H1 (cell line): ENCODE measurements around the gene NR3C2. TPM values are rescaled to one million over a fixed set of nuclear protein-coding genes. Genes with fewer than 3 reads are reported as not detected.

ENCODE experiments used
- CTCF ChIA-PET: fragments of 300-600 bp; sonication (Branson Sonifier 250); formaldehyde crosslinking; loops from one replicate; lab custom pipeline; 2021; ENCODE audit not compliant: partially characterized antibody; lab: Charles Lee
- POLR2A ChIA-PET: fragments of 300-600 bp; sonication (Branson Sonifier 250); formaldehyde crosslinking; loops from one replicate; lab custom pipeline; 2021; ENCODE audit warnings: inconsistent platforms; ENCODE audit not compliant: partially characterized antibody; lab: Charles Lee
- DNase-seq, 2 experiments: peaks; one replicate each; pipeline versions ENCODE4 v3.0.0 to v3.0.0-alpha.2; 2010 to 2022; ENCODE audit warnings: low spot score in 2 of 2, low read depth in 1 of 2, mixed read lengths in 1 of 2
- FAIRE-seq: peaks from 2 replicates; lab custom pipeline; 2011; peaks lifted over from hg19 to GRCh38; lab: Jason Lieb, UNC
- H2AFZ ChIP-seq: 2 replicates; pipeline ENCODE4 v1.8.1; 2012; ENCODE audit warnings: low read length, inconsistent platforms
- H2AK5ac ChIP-seq: 2 replicates; pipeline ENCODE4 v1.6.1; 2013; ENCODE audit warnings: low read depth, low read length
- H2BK120ac ChIP-seq: replicated peaks from 2 replicates; pipeline ENCODE3; 2013; ENCODE audit warnings: low read depth, low read length, inconsistent platforms
- H2BK12ac ChIP-seq: 2 replicates; pipeline ENCODE4 v1.6.1; 2013; ENCODE audit warnings: low read depth, low read length
- H2BK15ac ChIP-seq: 2 replicates; pipeline ENCODE4 v1.6.1; 2013; ENCODE audit warnings: low read length
- H2BK20ac ChIP-seq: 2 replicates; pipeline ENCODE4 v1.6.1; 2013; ENCODE audit warnings: low read length
- H2BK5ac ChIP-seq: 2 replicates; pipeline ENCODE4 v1.6.1; 2013; ENCODE audit warnings: low read depth, low read length
- H3K14ac ChIP-seq: 2 replicates; pipeline ENCODE4 v1.6.1; 2013; ENCODE audit warnings: inconsistent platforms; ENCODE audit not compliant: insufficient read length
- H3K18ac ChIP-seq: 2 replicates; pipeline ENCODE4 v1.6.1; 2013; ENCODE audit warnings: low read length; ENCODE audit errors: extremely low read depth
- H3K23ac ChIP-seq: 2 replicates; pipeline ENCODE4 v1.6.1; 2013; ENCODE audit warnings: inconsistent platforms; ENCODE audit not compliant: insufficient read length
- H3K23me2 ChIP-seq: 2 replicates; pipeline ENCODE4 v1.6.1; 2013; ENCODE audit warnings: low read depth, low read length
- H3K27ac ChIP-seq: 2 replicates; pipeline ENCODE4 v1.6.1; 2011; ENCODE audit warnings: low read depth, low read length, inconsistent platforms
- H3K27me3 ChIP-seq, 4 experiments: replicated peaks in 1 of 4; 1 replicate in 1 of 4; 2 replicates in 3 of 4; pipeline versions ENCODE4 v1.6.1 to v1.8.1; 2011 to 2013; ENCODE audit warnings: low read length in 3 of 4, mild to moderate bottlenecking in 3 of 4, inconsistent platforms in 2 of 4, mixed read lengths in 2 of 4, moderate library complexity in 1 of 4; ENCODE audit not compliant: control insufficient read depth in 3 of 4, insufficient read depth in 3 of 4; ENCODE audit errors: extremely low read depth in 1 of 4
- H3K36me3 ChIP-seq, 4 experiments: 2 replicates each; pipeline versions ENCODE4 v1.6.1 to v1.8.1; 2011 to 2013; ENCODE audit warnings: mild to moderate bottlenecking in 4 of 4, low read length in 3 of 4, moderate library complexity in 2 of 4, control low read depth in 1 of 4, inconsistent platforms in 1 of 4; ENCODE audit not compliant: insufficient read depth in 4 of 4, control insufficient read depth in 2 of 4
- H3K4ac ChIP-seq: replicated peaks from 2 replicates; pipeline ENCODE3; 2013; ENCODE audit warnings: low read length, low read depth, mixed read lengths, inconsistent platforms; ENCODE audit not compliant: insufficient read length
- H3K4me1 ChIP-seq, 4 experiments: replicated peaks in 1 of 4; 1 replicate in 1 of 4; 2 replicates in 3 of 4; pipeline versions ENCODE4 v1.6.1 to v1.8.1; 2011 to 2013; ENCODE audit warnings: low read length in 3 of 4, inconsistent platforms in 2 of 4, mixed read lengths in 1 of 4; ENCODE audit not compliant: insufficient read depth in 4 of 4, control insufficient read depth in 3 of 4
- H3K4me2 ChIP-seq, 2 experiments: 2 replicates each; pipeline versions ENCODE4 v1.6.1 to v1.8.1; 2011 to 2013; ENCODE audit warnings: low read depth in 2 of 2, low read length in 2 of 2, control low read depth in 1 of 2, inconsistent platforms in 1 of 2, mild to moderate bottlenecking in 1 of 2; ENCODE audit not compliant: insufficient read depth in 1 of 2
- H3K4me3 ChIP-seq, 4 experiments: fragments of 200-600, 300-600 bp in 1 of 4; sonication (generic), shearing (Covaris generic), sonication (Bioruptor Twin) in 1 of 4; 2 replicates each; pipeline versions ENCODE4 v1.5.1 to v1.8.1; 2011 to 2016; ENCODE audit warnings: low read length in 4 of 4, low read depth in 3 of 4, control low read depth in 2 of 4, inconsistent platforms in 2 of 4, mild to moderate bottlenecking in 2 of 4, mixed read lengths in 1 of 4, moderate library complexity in 1 of 4; ENCODE audit not compliant: insufficient read depth in 2 of 4; ENCODE audit errors: extremely low read depth in 1 of 4
- H3K56ac ChIP-seq: replicated peaks from 2 replicates; pipeline ENCODE3; 2013; ENCODE audit warnings: low read depth, mild to moderate bottlenecking, mixed read lengths, low read length, inconsistent platforms; ENCODE audit not compliant: insufficient read length
- H3K79me1 ChIP-seq: 2 replicates; pipeline ENCODE4 v1.6.1; 2013; ENCODE audit warnings: low read depth, low read length, control low read depth
- H3K79me2 ChIP-seq, 2 experiments: 2 replicates each; pipeline versions ENCODE4 v1.6.1 to v1.8.1; 2012 to 2013; ENCODE audit warnings: low read length in 2 of 2, mild to moderate bottlenecking in 2 of 2, inconsistent platforms in 1 of 2; ENCODE audit not compliant: insufficient read depth in 2 of 2, control insufficient read depth in 1 of 2
- H3K9ac ChIP-seq, 4 experiments: replicated peaks in 1 of 4; 1 replicate in 1 of 4; 2 replicates in 3 of 4; pipeline versions ENCODE4 v1.6.1 to v1.8.1; 2011 to 2013; ENCODE audit warnings: low read depth in 3 of 4, low read length in 3 of 4, control low read depth in 2 of 4, mild to moderate bottlenecking in 2 of 4, moderate library complexity in 2 of 4, inconsistent platforms in 1 of 4; ENCODE audit errors: extremely low read depth in 1 of 4
- H3K9me3 ChIP-seq, 2 experiments: 2 replicates each; pipeline versions ENCODE4 v1.6.1 to v1.8.1; 2012 to 2013; ENCODE audit warnings: mild to moderate bottlenecking in 2 of 2, moderate library complexity in 2 of 2, control low read depth in 1 of 2, inconsistent platforms in 1 of 2, low read depth in 1 of 2, low read length in 1 of 2, mixed read lengths in 1 of 2; ENCODE audit not compliant: insufficient read depth in 2 of 2
- H4K20me1 ChIP-seq, 2 experiments: replicated peaks in 1 of 2; 2 replicates each; pipeline versions ENCODE3 to v1.8.1; 2011 to 2013; ENCODE audit warnings: inconsistent platforms in 2 of 2, low read length in 2 of 2, mild to moderate bottlenecking in 1 of 2; ENCODE audit not compliant: insufficient read depth in 2 of 2, control insufficient read depth in 1 of 2
- H4K5ac ChIP-seq: 2 replicates; pipeline ENCODE4 v1.6.1; 2013; ENCODE audit warnings: low read length, low read depth, mixed read lengths, inconsistent platforms; ENCODE audit not compliant: insufficient read length
- H4K8ac ChIP-seq: 2 replicates; pipeline ENCODE4 v1.8.0; 2013; ENCODE audit warnings: mild to moderate bottlenecking, moderate library complexity, low read length, inconsistent platforms; ENCODE audit not compliant: insufficient read depth; ENCODE audit errors: extremely low read depth
- H4K91ac ChIP-seq: replicated peaks from 2 replicates; pipeline ENCODE3; 2013; ENCODE audit warnings: low read length, mixed read lengths, inconsistent platforms; ENCODE audit not compliant: insufficient read length
- ATF2 ChIP-seq: IDR thresholded peaks from 2 replicates; pipeline ENCODE4 v1.6.1; 2012; ENCODE audit warnings: low read length, inconsistent platforms
- CEBPB ChIP-seq: IDR thresholded peaks from 2 replicates; pipeline ENCODE4 v1.6.1; 2012; ENCODE audit warnings: low read depth, low read length
- CHD1 ChIP-seq: IDR thresholded peaks from 2 replicates; pipeline ENCODE4 v1.6.1; 2012; ENCODE audit warnings: low read depth, low read length, improper control_type of control experiment
- FOSL1 ChIP-seq: IDR thresholded peaks from 2 replicates; pipeline ENCODE4 v1.6.1; 2011; ENCODE audit warnings: mild to moderate bottlenecking, low read depth, low read length, moderate library complexity; ENCODE audit not compliant: insufficient read depth
- MAFK ChIP-seq: IDR thresholded peaks from 2 replicates; pipeline ENCODE4 v1.6.1; 2012; ENCODE audit warnings: low read depth, mild to moderate bottlenecking, improper control_type of control experiment, low read length
- NRF1 ChIP-seq: IDR thresholded peaks from 2 replicates; pipeline ENCODE4 v1.6.1; 2011; ENCODE audit warnings: mild to moderate bottlenecking, low read depth, low read length, improper control_type of control experiment
- PHF8 ChIP-seq: fragments of 200-600 bp; sonication (generic); conservative IDR thresholded peaks from 2 replicates; pipeline ENCODE4 v1.7.1; 2012; ENCODE audit warnings: low read depth, mild to moderate bottlenecking, inconsistent platforms, low read length, moderate library complexity
- SAP30 ChIP-seq: fragments of 300-600 bp; sonication (generic); IDR thresholded peaks from 2 replicates; pipeline ENCODE4 v1.7.1; 2012; ENCODE audit warnings: low read length, moderate library complexity, mild to moderate bottlenecking, inconsistent platforms; ENCODE audit not compliant: insufficient read depth, insufficient replicate concordance
- SIRT6 ChIP-seq: IDR thresholded peaks from one replicate; pipeline ENCODE4 v1.7.1; 2012; ENCODE audit warnings: low read length, inconsistent platforms
- SP2 ChIP-seq: IDR thresholded peaks from 2 replicates; pipeline ENCODE4 v1.6.1; 2012; ENCODE audit warnings: mild to moderate bottlenecking, low read length, inconsistent platforms
- TBP ChIP-seq: IDR thresholded peaks from 2 replicates; pipeline ENCODE4 v1.6.1; 2011; ENCODE audit warnings: low read depth, low read length, improper control_type of control experiment
- WGBS, 2 experiments: shearing (Covaris generic) in 1 of 2; methylation state at CpG; one replicate each; pipeline versions ENCODE4 v1.1.6 to v1.1.7; 2013 to 2015; ENCODE audit warnings: low lambda C conversion rate in 2 of 2, mixed read lengths in 2 of 2, inconsistent platforms in 1 of 2, low coverage in 1 of 2, missing lambda C conversion rate in 1 of 2; ENCODE audit not compliant: insufficient replicate concordance in 2 of 2, insufficient coverage in 1 of 2, insufficient read length in 1 of 2; ENCODE audit errors: extremely low coverage in 1 of 2, missing lambda C conversion rate in 1 of 2; 5-methylcytosine and 5-hydroxymethylcytosine counted together
- polyA plus RNA-seq, 7 experiments: library from polyadenylated mRNA; depleted of rRNA in 3 of 7; stranded (reverse) in 5 of 7; unstranded in 2 of 7; fragments of >200 nt in 5 of 7; fragments of 200-250 nt in 2 of 7; gene quantifications; 1 replicate in 5 of 7; 2 replicates in 1 of 7; 4 replicates in 1 of 7; pipeline versions ENCODE4 v1.2.1 to v1.2.3, GENCODE V29; 2011 to 2013; ENCODE audit warnings: missing spikeins in 2 of 7, mixed read lengths in 2 of 7
- total RNA-seq: library from RNA; stranded (reverse); fragmentation: NEBNext Ultra II Directional; extraction: Animal tissue kit (Norgen Biotek cat#: 25700); gene quantifications from 2 replicates; pipeline ENCODE4 v1.2.1, GENCODE V29; 2021
- TF ChIP-seq, protein P1 (sequence below): IDR thresholded peaks from 2 replicates; pipeline ENCODE4 v1.6.1; 2012; ENCODE audit warnings: inconsistent platforms

The NR3C2 gene
- total and polyA plus RNA-seq, 2 of the 8 experiments (the other 6 are each of a cell fraction or from before 2014, with no cell fraction given): 0.80 to 3.9 TPM

- Histone ChIP-seq H3K56ac (no peak overlapping the region), H3K23me2 (no peaks in the 10 kb centered on the region), H3K14ac (no peak overlapping the region), H2AFZ (no peak overlapping the region), H4K5ac (no peak overlapping the region), H3K79me2 (no peaks in the 10 kb centered on the region), H3K4me1 (peaks cover 0 to under 1% (median 0%) of the 10 kb centered on the region in 4 experiments; a peak in 2 of 7 replicates), H4K91ac (no peak overlapping the region), H3K9ac (no peak overlapping the region), H3K36me3 (no peaks in the 10 kb centered on the region), H4K20me1 (no peaks in the 10 kb centered on the region), H2BK15ac (no peak overlapping the region), H2BK12ac (no peak overlapping the region), H2AK5ac (no peak overlapping the region), H3K4me3 (no peak overlapping the region), H4K8ac (no peak overlapping the region), H3K27ac (no peak overlapping the region), H3K23ac (no peak overlapping the region), H3K4ac (no peak overlapping the region), H2BK20ac (no peak overlapping the region), H3K79me1 (no peaks in the 10 kb centered on the region), H3K27me3 (no peaks in the 10 kb centered on the region), H3K4me2 (no peak overlapping the region), H2BK5ac (no peak overlapping the region), H3K18ac (no peak overlapping the region), H3K9me3 (no peaks in the 10 kb centered on the region), H2BK120ac (no peak overlapping the region)
- 87% methylated on average over 5 of the region's 5 CpGs; no CpG with 5 or more reads in 1 of the 2 experiments for WGBS, 2 experiments
- FAIRE-seq: no peak
- POLR2A ChIA-PET: no interaction called here
- DNase-seq: no peak
- CTCF ChIA-PET: no interaction called here
- no peak for TF ChIP-seq CEBPB
- TF ChIP-seq, protein P1, sequence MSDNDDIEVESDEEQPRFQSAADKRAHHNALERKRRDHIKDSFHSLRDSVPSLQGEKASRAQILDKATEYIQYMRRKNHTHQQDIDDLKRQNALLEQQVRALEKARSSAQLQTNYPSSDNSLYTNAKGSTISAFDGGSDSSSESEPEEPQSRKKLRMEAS: no peak
- no peak for TF ChIP-seq CHD1
- TF ChIP-seq SP2: no peak
- TF ChIP-seq FOSL1: no peak
- TF ChIP-seq SAP30: no peak
- TF ChIP-seq SIRT6: no peak
- TF ChIP-seq ATF2: no peak
- no peak for TF ChIP-seq TBP
- TF ChIP-seq PHF8: no peak
- TF ChIP-seq MAFK: no peak
- TF ChIP-seq NRF1: no peak
These were observed 349.1 kb downstream of the NR3C2 start for GRCh38 chr4:148093065-148093464.
